ENCODE data around the gene TBL1XR1.

TBL1XR1 gene

DNA sequence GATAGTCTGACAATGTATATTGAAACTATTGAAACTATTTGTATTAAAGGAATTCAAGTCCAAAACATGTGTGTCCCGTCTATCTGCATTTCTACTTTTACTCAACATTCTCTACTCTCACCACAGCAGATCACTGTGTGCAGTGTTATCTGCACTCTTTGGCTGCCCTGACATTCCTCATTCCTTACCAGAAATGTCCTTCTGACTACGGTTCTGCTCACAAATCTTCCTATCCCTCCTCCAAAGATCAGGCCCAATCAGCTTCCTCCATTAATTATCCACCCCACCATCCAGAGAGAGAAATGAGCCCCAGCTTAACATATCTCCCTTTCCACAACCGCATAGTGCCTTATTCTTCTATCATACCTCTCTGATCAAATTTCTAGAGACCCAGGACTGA lies 94.7 kb downstream of the TBL1XR1 start:
- TF ChIP-seq GATA2 (IDR thresholded peaks at IDR 0.05; ENCODE audit: low read depth, low read length) (no peak), GATA3 (IDR thresholded peaks at IDR 0.05; ENCODE audit: low read depth, low read length) (no peak)

DNA sequence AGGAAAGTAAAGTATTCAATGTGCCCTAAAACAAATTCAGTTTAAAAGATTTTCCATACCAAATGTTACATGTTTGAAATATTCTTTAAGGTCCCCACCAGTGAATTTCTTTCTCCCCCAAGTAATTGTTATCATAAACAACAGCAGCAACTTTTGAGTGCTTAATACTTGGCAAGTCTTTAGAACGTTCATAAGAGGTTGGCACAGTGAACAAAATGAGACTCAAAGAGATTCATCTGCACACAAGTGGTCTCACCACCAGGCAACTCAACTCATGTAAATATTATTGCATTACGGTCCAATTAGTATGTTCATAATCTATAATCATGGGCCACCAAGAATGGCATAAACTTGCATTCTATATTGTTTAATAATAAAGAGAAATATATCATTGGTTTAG lies 98.7 kb downstream of the TBL1XR1 start:
- TF ChIP-seq GATA3 (IDR thresholded peaks at IDR 0.05; ENCODE audit: low read depth, low read length) = no peak
- no peak for TF ChIP-seq GATA2 (IDR thresholded peaks at IDR 0.05; ENCODE audit: low read depth, low read length)

DNA sequence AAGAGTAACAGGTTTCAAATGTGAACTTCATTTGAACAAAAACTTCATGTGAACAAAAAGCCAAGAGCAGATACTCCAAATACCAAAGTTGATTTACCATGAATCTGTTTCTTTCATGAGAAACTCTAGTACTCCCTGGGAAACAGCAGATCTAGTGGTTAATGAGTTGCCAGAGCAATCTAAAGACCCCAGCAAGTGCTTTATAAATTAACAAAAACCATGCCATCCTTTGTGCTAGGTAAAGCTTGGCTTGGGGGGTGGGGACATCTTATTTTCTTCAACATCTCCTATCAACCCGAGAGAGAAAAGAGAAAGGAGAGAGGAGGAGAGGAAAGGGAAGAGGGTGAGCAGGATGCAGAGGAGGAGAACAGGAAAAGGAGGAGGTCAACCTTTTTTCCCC lies 100.7 kb downstream of the TBL1XR1 start:
- TF ChIP-seq GATA3 (IDR thresholded peaks at IDR 0.05; ENCODE audit: low read depth, low read length) = no peak
- no peak for TF ChIP-seq GATA2 (IDR thresholded peaks at IDR 0.05; ENCODE audit: low read depth, low read length)

DNA sequence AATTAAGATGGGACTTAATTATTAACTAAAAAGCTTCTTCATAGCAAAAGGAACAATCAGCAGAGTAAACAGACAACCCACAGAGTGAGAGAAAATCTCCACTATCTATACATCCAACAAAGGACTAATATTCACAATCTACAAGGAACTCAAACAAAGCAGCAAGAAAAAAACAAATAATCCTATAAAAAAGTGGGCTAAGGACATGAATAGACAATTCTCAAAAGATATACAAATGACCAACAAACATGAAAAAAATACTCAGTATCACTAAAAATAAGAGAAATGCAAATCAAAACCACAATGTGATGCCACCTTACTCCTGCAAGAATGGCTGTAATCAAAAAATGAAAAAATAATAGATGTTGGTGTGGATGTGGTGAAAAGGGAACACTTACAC lies 103.3 kb downstream of the TBL1XR1 start:
- TF ChIP-seq GATA2 (IDR thresholded peaks at IDR 0.05; ENCODE audit: low read depth, low read length) (no peak), GATA3 (IDR thresholded peaks at IDR 0.05; ENCODE audit: low read depth, low read length) (no peak)

DNA sequence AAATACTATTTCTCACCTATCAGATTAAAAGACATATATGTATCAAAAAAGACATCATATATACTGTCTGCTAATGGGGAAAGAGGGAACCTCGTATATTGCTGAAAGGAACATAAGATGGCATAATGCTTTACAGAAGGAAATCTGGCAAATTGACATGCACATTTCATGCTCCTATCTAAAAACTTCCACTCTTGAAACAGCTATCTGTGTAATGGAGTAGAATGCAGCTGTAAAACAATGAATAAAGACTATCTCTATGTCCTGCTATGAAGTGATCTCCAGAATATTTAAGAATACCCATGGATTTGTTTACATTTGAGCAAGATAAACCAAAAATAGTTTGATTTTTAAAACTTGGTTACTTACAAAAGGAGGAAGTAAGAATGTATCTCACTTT lies 107.4 kb downstream of the TBL1XR1 start:
- TF ChIP-seq GATA3 (IDR thresholded peaks at IDR 0.05; ENCODE audit: low read depth, low read length) (no peak), GATA2 (IDR thresholded peaks at IDR 0.05; ENCODE audit: low read depth, low read length) (no peak)

DNA sequence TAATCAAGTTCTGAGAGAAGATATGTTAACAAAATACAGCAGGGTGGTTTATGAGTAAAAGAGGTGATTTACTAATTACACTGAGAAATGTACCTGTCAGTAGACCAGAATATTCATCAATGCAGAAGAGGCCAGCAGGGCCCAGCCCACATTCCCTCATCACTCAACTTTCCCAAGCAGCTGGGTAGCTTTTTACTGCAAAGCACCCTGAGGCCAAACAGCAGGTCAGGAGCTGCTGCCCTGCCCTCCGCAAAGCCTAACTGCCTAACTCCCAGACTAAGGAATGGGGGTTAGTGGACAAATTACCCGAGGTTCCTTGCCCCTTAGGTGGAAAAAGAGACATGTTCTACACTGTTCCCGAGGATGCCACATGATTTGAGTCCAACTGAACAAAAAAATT lies 108.2 kb downstream of the TBL1XR1 start:
- TF ChIP-seq GATA3 (IDR thresholded peaks at IDR 0.05; ENCODE audit: low read depth, low read length) (no peak), GATA2 (IDR thresholded peaks at IDR 0.05; ENCODE audit: low read depth, low read length) (no peak)

DNA sequence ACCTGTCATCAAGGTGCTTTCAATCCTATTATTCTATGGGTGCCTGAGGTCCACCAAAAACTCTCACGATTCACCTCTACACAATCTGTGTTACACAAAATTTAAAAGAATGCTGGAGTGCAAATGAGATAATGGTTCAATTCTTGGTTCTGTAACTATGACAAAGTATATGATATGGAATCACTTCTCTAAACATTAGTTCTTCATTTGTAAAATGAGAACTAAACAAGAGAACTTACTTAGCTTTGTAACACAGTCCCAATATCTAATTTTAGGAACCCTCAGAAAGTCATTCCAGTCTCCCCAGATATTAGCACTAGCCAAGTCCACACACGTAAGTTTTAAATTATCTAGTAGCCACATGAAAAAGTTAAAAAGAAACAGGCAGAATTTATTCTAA lies 111.5 kb downstream of the TBL1XR1 start:
- TF ChIP-seq GATA3 (IDR thresholded peaks at IDR 0.05; ENCODE audit: low read depth, low read length) = no peak
- no peak for TF ChIP-seq GATA2 (IDR thresholded peaks at IDR 0.05; ENCODE audit: low read depth, low read length)

DNA sequence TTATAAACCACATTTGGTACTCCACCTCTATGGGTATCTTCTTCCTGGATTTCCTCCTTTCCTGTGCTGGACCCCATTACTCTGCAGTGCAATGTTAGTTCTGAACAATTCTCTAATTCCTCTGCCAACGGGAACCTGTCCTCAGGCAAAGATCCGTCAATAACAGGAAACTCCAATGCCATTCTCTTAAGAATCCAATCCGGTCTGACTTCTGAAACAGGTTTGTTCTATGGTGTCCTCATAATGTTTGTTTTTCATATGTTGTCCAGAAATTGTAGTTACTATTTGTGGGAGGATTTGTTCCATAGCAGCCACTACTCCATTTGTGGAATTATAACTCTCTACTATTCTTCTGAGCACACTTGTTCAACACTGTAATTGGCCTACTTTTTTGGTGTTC lies 112.7 kb downstream of the TBL1XR1 start:
- no peak for TF ChIP-seq GATA3 (IDR thresholded peaks at IDR 0.05; ENCODE audit: low read depth, low read length)
- no peak for TF ChIP-seq GATA2 (IDR thresholded peaks at IDR 0.05; ENCODE audit: low read depth, low read length)

DNA sequence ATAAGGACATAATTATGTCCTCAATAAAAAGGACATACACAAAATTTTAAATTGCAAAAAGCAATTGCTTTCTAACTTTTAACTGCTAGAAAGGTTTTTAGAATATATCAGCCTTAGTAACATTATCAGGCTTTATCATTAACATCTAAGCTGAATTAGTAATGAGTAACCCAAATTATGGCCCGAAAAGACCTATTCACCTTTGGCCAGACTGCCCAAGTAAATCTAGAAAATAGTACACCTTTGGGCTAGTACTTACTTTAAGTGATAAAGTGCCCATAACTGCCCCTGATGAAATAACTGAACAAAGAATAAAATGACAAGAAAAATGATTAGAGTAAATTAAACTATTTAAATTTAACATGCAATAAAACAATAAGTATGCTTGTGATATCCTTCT lies 117.2 kb downstream of the TBL1XR1 start:
- no peak for TF ChIP-seq GATA2 (IDR thresholded peaks at IDR 0.05; ENCODE audit: low read depth, low read length)
- TF ChIP-seq GATA3 (IDR thresholded peaks at IDR 0.05; ENCODE audit: low read depth, low read length) = no peak

DNA sequence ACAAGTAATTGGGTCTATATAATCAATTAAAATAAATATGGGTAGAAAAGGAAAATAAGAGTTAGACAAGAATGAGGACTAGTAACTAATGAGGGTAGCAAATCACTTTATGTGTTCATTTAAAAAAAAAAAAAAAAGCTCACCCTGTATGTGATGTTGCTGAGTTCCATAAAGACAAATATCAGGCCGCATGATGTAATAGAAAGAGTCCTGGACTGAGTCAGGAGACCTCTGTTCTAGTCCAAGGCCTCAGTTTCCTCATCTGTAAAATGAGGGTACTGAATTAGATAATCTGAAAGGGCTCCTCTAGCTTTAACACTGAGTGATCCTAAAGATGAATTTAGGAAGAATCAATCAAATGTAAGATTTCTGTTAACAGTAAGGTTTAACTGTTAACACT lies 117.6 kb downstream of the TBL1XR1 start:
- TF ChIP-seq GATA2 (IDR thresholded peaks at IDR 0.05; ENCODE audit: low read depth, low read length) (no peak), GATA3 (IDR thresholded peaks at IDR 0.05; ENCODE audit: low read depth, low read length) (no peak)

DNA sequence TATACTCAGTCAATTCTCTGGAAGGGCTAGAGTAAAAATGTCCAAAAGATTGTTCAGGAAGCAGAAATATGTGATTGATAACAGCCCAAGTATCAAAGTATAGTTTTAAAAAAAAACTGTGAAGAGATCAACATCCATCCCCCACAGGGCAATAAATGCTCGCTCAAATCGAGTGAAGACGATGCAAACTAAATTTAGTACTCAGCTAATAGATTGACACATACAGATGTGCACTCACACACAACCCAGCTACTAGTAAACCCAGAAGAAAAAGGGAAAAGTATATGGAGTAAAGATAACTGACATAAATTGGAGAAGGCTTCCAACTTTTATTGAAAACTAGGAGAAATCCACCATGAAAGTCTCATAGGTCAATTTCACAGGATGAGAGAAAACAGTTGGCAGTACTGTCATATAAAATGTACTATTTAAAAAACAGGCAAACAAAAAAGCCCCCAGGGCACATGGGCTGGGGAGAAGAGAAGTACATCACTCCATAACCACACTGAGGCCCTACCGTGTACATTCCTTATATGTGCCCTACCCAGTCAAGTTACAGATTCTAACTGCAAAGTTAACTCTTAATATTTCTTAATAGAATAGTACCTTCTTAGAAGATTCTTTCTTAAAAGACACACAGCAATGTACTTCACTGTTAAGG lies 125.7 kb downstream of the TBL1XR1 start:
- TF ChIP-seq GATA2 (IDR thresholded peaks at IDR 0.05; ENCODE audit: low read depth, low read length) (no peak), GATA3 (IDR thresholded peaks at IDR 0.05; ENCODE audit: low read depth, low read length) (no peak)

DNA sequence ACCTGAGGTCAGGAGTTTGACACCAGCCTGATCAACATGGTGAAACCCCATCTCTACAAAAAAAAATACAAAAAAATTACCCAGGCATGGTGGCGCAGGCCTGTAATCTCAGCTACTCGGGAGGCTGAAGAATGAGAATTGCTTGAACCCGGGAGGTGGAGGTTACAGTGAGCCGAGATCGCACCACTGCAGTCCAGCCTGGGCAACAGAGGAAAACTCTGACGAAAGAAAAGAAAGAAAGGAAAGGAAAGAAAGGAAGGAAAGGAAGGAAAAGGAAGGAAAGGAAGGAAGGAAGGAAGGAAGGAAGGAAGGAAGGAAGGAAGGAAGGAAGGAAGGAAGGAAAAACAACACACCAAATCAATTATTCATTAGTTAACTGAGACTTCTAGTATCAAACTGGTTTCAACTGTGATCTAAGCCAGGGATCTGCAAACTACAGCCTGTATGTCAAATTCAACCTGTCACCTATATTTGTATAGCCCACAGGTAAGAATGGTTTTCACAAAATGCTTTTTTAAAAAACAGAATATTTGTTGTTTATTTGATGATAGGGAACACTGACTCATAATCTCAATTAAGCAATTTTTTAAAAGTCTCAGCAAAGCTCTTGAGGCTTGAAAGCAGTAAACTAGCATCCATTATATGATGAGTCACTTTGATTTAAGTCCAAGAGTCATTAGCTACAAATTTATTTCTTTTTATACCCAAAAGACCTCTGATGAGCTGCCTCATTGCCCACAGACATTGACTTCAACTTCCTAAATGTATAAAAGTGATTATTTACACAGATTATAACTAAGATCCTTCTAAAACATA lies 127.6 kb downstream of the TBL1XR1 start:
- no peak for TF ChIP-seq GATA2 (IDR thresholded peaks at IDR 0.05; ENCODE audit: low read depth, low read length)
- TF ChIP-seq GATA3 (IDR thresholded peaks at IDR 0.05; ENCODE audit: low read depth, low read length) = no peak

DNA sequence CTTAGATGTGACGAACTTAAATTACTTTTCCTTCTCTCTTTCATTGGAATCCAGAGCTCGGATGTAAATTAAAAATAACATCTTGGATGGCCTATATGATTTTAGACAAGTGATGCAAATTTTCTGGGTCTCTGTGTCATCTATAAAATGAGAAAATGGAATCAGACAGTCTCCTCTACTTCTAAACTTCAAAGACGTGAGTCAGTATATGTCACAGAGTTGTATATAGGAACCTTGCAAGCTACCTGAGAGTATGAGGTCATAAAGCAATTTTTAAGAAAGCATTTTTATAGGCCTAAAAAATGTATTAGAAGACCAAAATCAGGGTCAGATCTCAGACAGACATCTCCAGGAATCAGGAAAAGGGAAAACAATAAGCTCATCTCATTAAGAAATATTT lies 128.3 kb downstream of the TBL1XR1 start:
- TF ChIP-seq GATA3 (IDR thresholded peaks at IDR 0.05; ENCODE audit: low read depth, low read length) (no peak), GATA2 (IDR thresholded peaks at IDR 0.05; ENCODE audit: low read depth, low read length) (no peak)

DNA sequence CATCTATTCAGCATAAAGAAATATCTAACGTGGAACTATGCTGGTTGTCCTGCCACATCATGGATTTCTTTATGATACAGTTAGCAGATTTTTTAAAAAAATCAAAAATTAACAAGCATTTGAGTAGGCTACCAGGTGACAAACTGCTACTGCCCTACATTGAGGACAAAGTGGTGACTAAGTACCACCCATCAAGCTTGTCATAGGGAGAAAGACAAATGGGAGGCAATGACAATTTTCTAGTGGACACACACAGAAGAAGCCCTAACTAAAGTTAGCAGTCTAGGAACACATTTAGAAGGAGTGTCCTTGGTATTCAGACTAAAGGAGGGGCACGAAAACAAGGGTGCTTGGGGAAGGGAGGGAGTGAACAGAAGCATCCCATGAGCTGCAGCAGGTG lies 131.2 kb downstream of the TBL1XR1 start:
- TF ChIP-seq GATA3 (IDR thresholded peaks at IDR 0.05; ENCODE audit: low read depth, low read length) (no peak), GATA2 (IDR thresholded peaks at IDR 0.05; ENCODE audit: low read depth, low read length) (no peak)

Measured in SH-SY5Y (cell line).